HG03045 (cell line): ENCODE data around the gene MIEF1.
A peak's percentile ranks its signal among the peaks of the same experiment; 100 is the strongest.

Experiments used
- ATAC-seq: cut with Tn5 transposase; IDR thresholded peaks from one replicate; pipeline ENCODE4 v1.9.1; 2021; ENCODE audit warnings: mild to moderate bottlenecking, moderate library complexity; ENCODE audit not compliant: unreplicated experiment

The MIEF1 gene

GRCh38 chr22:39502109-39502788 lies at the start of gene MIEF1:
MIEF1 (plus strand) TSS chr22:39502290; CDS start chr22:39511295, 9,005 bp downstream.
- ATAC-seq: peak; percentile 93

GRCh38 chr22:39452740-39453040 lies 49.4 kb upstream of the MIEF1 start:
- ATAC-seq: no peak

GRCh38 chr22:39453765-39454378 lies 48.2 kb upstream of the MIEF1 start:
- ATAC-seq: no peak

GRCh38 chr22:39454385-39454871 lies 47.7 kb upstream of the MIEF1 start:
- ATAC-seq: no peak

- no peak for ATAC-seq
Observed at GRCh38 chr22:39456522-39457197, 45.4 kb upstream of the MIEF1 start, which contains the start of gene MGAT3. MGAT3 (plus strand) TSS chr22:39457012; CDS start chr22:39487348, 30,336 bp downstream.

GRCh38 chr22:39457198-39457555 lies 44.9 kb upstream of the MIEF1 start:
- ATAC-seq: no peak

GRCh38 chr22:39457556-39458443 lies 44.3 kb upstream of the MIEF1 start:
- no peak for ATAC-seq

GRCh38 chr22:39458444-39459083 lies 43.5 kb upstream of the MIEF1 start:
- ATAC-seq: no peak

- no peak for ATAC-seq
Observed at GRCh38 chr22:39459681-39460080, 42.4 kb upstream of the MIEF1 start.

- ATAC-seq: no peak
Observed at GRCh38 chr22:39462443-39463221, 39.5 kb upstream of the MIEF1 start.

- ATAC-seq: no peak
Observed at GRCh38 chr22:39463277-39463676, 38.8 kb upstream of the MIEF1 start.

- no peak for ATAC-seq
Observed at GRCh38 chr22:39463931-39464390, 38.1 kb upstream of the MIEF1 start.

- no peak for ATAC-seq
Observed at GRCh38 chr22:39466228-39467006, 35.7 kb upstream of the MIEF1 start.

GRCh38 chr22:39467390-39467895 lies 34.6 kb upstream of the MIEF1 start:
- no peak for ATAC-seq

GRCh38 chr22:39468487-39469325 lies 33.4 kb upstream of the MIEF1 start:
- no peak for ATAC-seq

GRCh38 chr22:39469326-39469680 lies 32.8 kb upstream of the MIEF1 start:
- ATAC-seq: no peak

- ATAC-seq: no peak
Observed at GRCh38 chr22:39469681-39470450, 32.2 kb upstream of the MIEF1 start.
